GM12878 (cell line): ENCODE data around the gene FBXW9. TPM values are rescaled to one million over a fixed set of nuclear protein-coding genes. Genes with fewer than 3 reads are reported as not detected.

Experiments used
- ATAC-seq: fragments of 200-7000 bp; cut with Tn5 transposase; 3 replicates; pipeline ENCODE4 v1.9.1; 2020; ENCODE audit warnings: mild to moderate bottlenecking, moderate library complexity
- BruUV-seq: library from RNA; stranded (reverse); fragments of 400-500 nt; replicated peaks from 2 replicates; lab custom pipeline; 2021; lab: Mats Ljungman, UMichigan
- CTCF ChIA-PET: fragments of 300-600 bp; sonication (Branson Sonifier 250); formaldehyde crosslinking; extraction: SDS; loops from one replicate; lab custom pipeline; 2021; ENCODE audit warnings: inconsistent platforms; lab: Yijun Ruan, JAX
- POLR2A ChIA-PET: fragments of 350-600 bp; formaldehyde crosslinking; extraction: SDS; loops from one replicate; lab custom pipeline; 2021; ENCODE audit warnings: inconsistent platforms; lab: Charles Lee
- RAD21 ChIA-PET: fragments of 300-600 bp; sonication (Branson Sonifier 250); formaldehyde crosslinking; loops from one replicate; lab custom pipeline; 2023; ENCODE audit warnings: antibody characterized with exemption; ENCODE audit not compliant: unreplicated experiment; lab: Charles Lee
- SMC1A ChIA-PET: fragments of 300-600 bp; sonication (Branson Sonifier 250); formaldehyde crosslinking; loops from one replicate; lab custom pipeline; 2023; ENCODE audit not compliant: unreplicated experiment, uncharacterized antibody; lab: Charles Lee
- DNase-seq: peaks from one replicate; pipeline ENCODE4 v3.0.0-alpha.2; 2011; ENCODE audit warnings: low read depth, low spot score
- FAIRE-seq: peaks from 3 replicates; lab custom pipeline; 2011; peaks lifted over from hg19 to GRCh38; lab: Jason Lieb, UNC
- H2AFZ ChIP-seq: 2 replicates; pipeline ENCODE4 v1.6.0; 2011; ENCODE audit warnings: low read depth, low read length, control low read depth; ENCODE audit not compliant: control insufficient read depth
- H3K27ac ChIP-seq: 2 replicates; pipeline ENCODE4 v1.5.1; 2011; ENCODE audit warnings: control low read depth; ENCODE audit not compliant: control insufficient read depth, insufficient read depth
- H3K27me3 ChIP-seq, 2 experiments: replicated peaks in 1 of 2; 2 replicates each; pipeline versions ENCODE4 v1.6.0 to v1.6.1; 2011; ENCODE audit warnings: low read length in 1 of 2; ENCODE audit not compliant: control insufficient read depth in 2 of 2, insufficient read depth in 2 of 2
- H3K36me3 ChIP-seq, 2 experiments: 2 replicates each; pipeline ENCODE4 v1.5.1; 2011; ENCODE audit warnings: low read length in 1 of 2; ENCODE audit not compliant: control insufficient read depth in 2 of 2, insufficient read depth in 2 of 2
- H3K4me1 ChIP-seq: 2 replicates; pipeline ENCODE4 v1.6.1; 2011; ENCODE audit warnings: mild to moderate bottlenecking, low read length, moderate library complexity, mixed read lengths; ENCODE audit not compliant: control insufficient read depth, insufficient read depth
- H3K4me2 ChIP-seq: 2 replicates; pipeline ENCODE4 v1.6.0; 2011; ENCODE audit warnings: control low read depth; ENCODE audit not compliant: control insufficient read depth, insufficient read depth
- H3K4me3 ChIP-seq: fragments of 200-600 bp; sonication (generic); 2 replicates; pipeline ENCODE4 v1.5.1; 2016
- H3K79me2 ChIP-seq: 2 replicates; pipeline ENCODE4 v1.6.0; 2011; ENCODE audit warnings: low read length; ENCODE audit not compliant: control insufficient read depth, insufficient read depth
- H3K9ac ChIP-seq: 2 replicates; pipeline ENCODE4 v1.8.0; 2011; ENCODE audit warnings: low read length, control low read depth, mixed read lengths; ENCODE audit not compliant: control insufficient read depth, insufficient read depth
- H3K9me3 ChIP-seq: replicated peaks from 3 replicates; pipeline ENCODE4 v1.5.1; 2011; ENCODE audit warnings: mild to moderate bottlenecking, low read length; ENCODE audit not compliant: control insufficient read depth, insufficient read depth
- H4K20me1 ChIP-seq: 2 replicates; pipeline ENCODE4 v1.6.0; 2011; ENCODE audit not compliant: control insufficient read depth, insufficient read depth
- CBX3 ChIP-seq: fragments of 200-600 bp; sonication (generic); IDR thresholded peaks from 2 replicates; pipeline ENCODE4 v1.6.1; 2016; ENCODE audit warnings: low read depth, borderline replicate concordance
- CBX5 ChIP-seq: sonication (generic); IDR thresholded peaks from 2 replicates; pipeline ENCODE4 v1.6.1; 2016; ENCODE audit warnings: low read depth, moderate library complexity, mild to moderate bottlenecking, inconsistent platforms
- CREM ChIP-seq: IDR thresholded peaks from 2 replicates; pipeline ENCODE4 v1.6.1; 2014; ENCODE audit warnings: antibody characterized with exemption, low read depth
- DPF2 ChIP-seq: fragments of 450-650 bp; IDR thresholded peaks from 2 replicates; pipeline ENCODE4 v1.6.1; 2017; ENCODE audit warnings: mild to moderate bottlenecking
- ETV6 ChIP-seq, 2 experiments: fragments of 450-650 bp in 1 of 2; IDR thresholded peaks in 1 of 2; conservative IDR thresholded peaks in 1 of 2; 2 replicates each; pipeline ENCODE4 v1.6.1; 2014; ENCODE audit warnings: antibody characterized with exemption in 1 of 2, borderline replicate concordance in 1 of 2, low read depth in 1 of 2, mild to moderate bottlenecking in 1 of 2, moderate library complexity in 1 of 2
- FOXM1 ChIP-seq: IDR thresholded peaks from 2 replicates; pipeline ENCODE4 v1.6.1; 2012; ENCODE audit warnings: low read depth, mild to moderate bottlenecking, inconsistent platforms, low read length, moderate library complexity
- GABPA ChIP-seq: IDR thresholded peaks from 2 replicates; pipeline ENCODE4 v1.6.1; 2014; ENCODE audit warnings: antibody characterized with exemption, low read depth, mild to moderate bottlenecking, inconsistent platforms
- LARP7 ChIP-seq: fragments of 450-650 bp; IDR thresholded peaks from 2 replicates; pipeline ENCODE4 v1.6.1; 2017; ENCODE audit warnings: mild to moderate bottlenecking
- POLR2A ChIP-seq: IDR thresholded peaks from 2 replicates; pipeline ENCODE4 v1.6.1; 2011; ENCODE audit warnings: low read depth, mild to moderate bottlenecking, low read length
- POLR2AphosphoS5 ChIP-seq: IDR thresholded peaks from 2 replicates; pipeline ENCODE4 v1.6.1; 2011; ENCODE audit warnings: mild to moderate bottlenecking, low read length, inconsistent platforms
- SP1 ChIP-seq: IDR thresholded peaks from one replicate; pipeline ENCODE4 v1.6.1; 2011; ENCODE audit warnings: low read depth, low read length
- TCF7 ChIP-seq: IDR thresholded peaks from 2 replicates; pipeline ENCODE4 v1.6.1; 2014; ENCODE audit warnings: antibody characterized with exemption, borderline replicate concordance
- ZNF207 ChIP-seq: fragments of 450-650 bp; IDR thresholded peaks from 2 replicates; pipeline ENCODE4 v1.6.1; 2014; ENCODE audit warnings: antibody characterized with exemption, mild to moderate bottlenecking, borderline replicate concordance
- WGBS: methylation state at CpG from one replicate; pipeline ENCODE4 v1.1.6; 2016; ENCODE audit warnings: low lambda C conversion rate; ENCODE audit not compliant: insufficient replicate concordance, insufficient coverage; ENCODE audit errors: missing lambda C conversion rate; 5-methylcytosine and 5-hydroxymethylcytosine counted together
- in situ Hi-C: fragments of 300-500 bp; cut with MboI; formaldehyde crosslinking; loops from 9 replicates; pipeline ENCODE4 v1.14.3; 2018; ENCODE audit warnings: mixed read lengths
- intact Hi-C: fragments of 100-400 bp; cut with micrococcal nuclease; formaldehyde crosslinking; loops from one replicate; pipeline ENCODE4 v1.14.2; 2022; ENCODE audit not compliant: unreplicated experiment
- polyA plus RNA-seq, 11 experiments: library from polyadenylated mRNA; depleted of rRNA in 4 of 11; unstranded in 6 of 11; stranded (reverse) in 5 of 11; fragments of >200 nt; fragmentation: Nextera tagmentation in 4 of 11; fragmentation: Illumina TruSeq in 1 of 11; extraction: Ambion mirVana in 4 of 11; extraction: Trizol in 1 of 11; gene quantifications; 1 replicate in 1 of 11; 2 replicates in 10 of 11; pipeline versions ENCODE4 v1.2.1 to v1.2.3, GENCODE V29; 2011 to 2016; ENCODE audit warnings: inconsistent platforms in 2 of 11, missing spikeins in 2 of 11, low read depth in 1 of 11
- total RNA-seq, 4 experiments: library from RNA; depleted of rRNA in 3 of 4; stranded (reverse); fragments of >200 nt in 3 of 4; fragmentation: Illumina TruSeq in 1 of 4; extraction: Trizol in 1 of 4; gene quantifications; 2 replicates each; pipeline versions ENCODE4 v1.2.1 to v1.2.3, GENCODE V29; 2013 to 2021
- TF ChIP-seq, protein P1 (sequence below): IDR thresholded peaks from 2 replicates; pipeline ENCODE4 v1.6.1; 2012; ENCODE audit warnings: low read depth, low read length, improper control_type of control experiment
- TF ChIP-seq, protein P2 (sequence below): fragments of 450-650 bp; IDR thresholded peaks from 2 replicates; pipeline ENCODE4 v1.6.1; 2017; ENCODE audit warnings: low read depth, mild to moderate bottlenecking, moderate library complexity

FBXW9 gene
- total and polyA plus RNA-seq, 10 of the 15 experiments (the other 5 are each of a cell fraction or from before 2014, with no cell fraction given): 0.21 to 14.8 (median 7.3) TPM

DNA sequence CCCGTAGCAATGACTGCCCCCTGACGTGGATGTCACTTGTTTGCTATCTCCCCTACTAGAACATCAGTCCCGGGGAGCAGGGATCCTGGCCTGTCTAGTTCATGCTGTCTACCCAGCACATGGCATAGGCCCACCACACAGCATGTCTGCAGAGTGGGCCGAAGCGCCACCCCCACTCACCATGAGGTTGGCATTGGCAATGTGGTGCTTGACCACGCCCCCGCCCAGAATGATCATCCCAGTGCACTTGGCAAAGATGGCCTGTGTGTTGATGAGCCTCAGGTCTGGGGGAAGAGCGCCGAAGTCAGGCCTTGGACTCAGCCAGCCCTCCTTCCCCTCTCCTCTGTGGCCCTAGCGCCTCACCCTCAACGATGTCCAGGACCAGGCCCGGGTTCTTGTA is 19.5 kb downstream of the FBXW9 start:
- BruUV-seq: no TSS peak
- Histone ChIP-seq H3K9ac (no peak overlapping the region), H3K27me3 (no peaks in the 10 kb centered on the region), H3K4me2 (no peak overlapping the region), H2AFZ (no peak overlapping the region)
- CTCF ChIA-PET: interaction anchor here (0.6 to 2.8 kb wide), 16 partner anchors 9 to 171 kb away, joined by 3 to 13 read pairs (median 5); partner anchors contain the start of genes MAN2B1, TNPO2, TRIR and WDR83
- ATAC-seq: no peak
- POLR2A ChIA-PET: interaction anchor here (0.6 kb wide), 1 partner anchor 141 kb away, joined by 5 read pairs; no protein-coding TSS in a partner anchor
- RAD21 ChIA-PET: no interaction called here
- DNase-seq: no peak
- intact Hi-C loops: loop anchor here (1.0 kb wide), 2 partner anchors 113 to 119 kb away; no protein-coding TSS in a partner anchor
- peak; percentile 49; the same call in 1 of the 2 replicates for TF ChIP-seq POLR2A
- no peak for TF ChIP-seq DPF2
- TF ChIP-seq, all 136 proteins: peak for 1
- no peak overlapping the region for H3K4me3 ChIP-seq
- H4K20me1 ChIP-seq: no peaks in the 10 kb centered on the region; the same call in 1 of the 2 replicates
- H3K9me3 ChIP-seq: no peaks in the 10 kb centered on the region
- in situ Hi-C loops: no loop called here
- H3K79me2 ChIP-seq: peaks cover 9% of the 10 kb centered on the region
- H3K4me1 ChIP-seq: peaks cover 4% of the 10 kb centered on the region; the same call in 1 of the 2 replicates
- SMC1A ChIA-PET: interaction anchor here (0.9 to 1.5 kb wide), 2 partner anchors 12 to 16 kb away, joined by 3 read pairs; no protein-coding TSS in a partner anchor
- no peak overlapping the region for H3K27ac ChIP-seq
- WGBS: 96% methylated on average over 11 of the region's 12 CpGs
- H3K36me3 ChIP-seq: peaks cover 31 to 35% of the 10 kb centered on the region in 2 experiments
- no peak for FAIRE-seq

DNA sequence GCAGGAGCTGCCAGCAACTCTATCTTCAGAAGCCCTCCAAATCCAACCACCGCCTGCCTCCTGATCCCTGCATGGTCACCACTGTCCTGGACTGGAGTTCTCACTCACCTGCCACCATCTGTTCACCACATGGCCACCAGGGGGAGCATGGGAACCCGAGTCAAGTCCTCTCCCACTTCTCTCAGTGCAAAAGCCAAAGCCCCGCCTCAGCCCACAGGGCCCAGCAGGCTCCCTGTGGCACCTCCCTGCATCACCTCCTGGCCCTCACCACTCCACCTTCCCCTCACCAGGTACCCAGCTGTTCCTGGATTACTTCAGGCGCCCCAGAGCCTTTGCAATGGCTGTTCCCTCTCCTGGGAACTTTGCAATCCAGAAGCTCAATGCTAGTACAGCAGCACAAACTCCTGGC is 20.0 kb downstream of the FBXW9 start:
- H3K27me3 ChIP-seq: no peaks in the 10 kb centered on the region
- 0 out of 2 replicates have a peak overlapping the region, but pooled peaks have one; percentile 2 for H3K4me2 ChIP-seq
- H3K4me3 ChIP-seq: no peak overlapping the region
- ATAC-seq: peak; percentile 68
- intact Hi-C loops: loop anchor here (1.0 kb wide), 2 partner anchors 112 to 120 kb away; no protein-coding TSS in a partner anchor
- no peaks in the 10 kb centered on the region; the same call in 1 of the 2 replicates for H4K20me1 ChIP-seq
- no peak for DNase-seq
- in situ Hi-C loops: no loop called here
- FAIRE-seq: peak; percentile 77
- ChIA-PET CTCF (interaction anchor here (0.6 to 2.8 kb wide), 14 partner anchors 9 to 172 kb away, joined by 3 to 13 read pairs (median 5); partner anchors contain the start of genes MAN2B1, TNPO2, TRIR and WDR83), RAD21 (no interaction called here), POLR2A (interaction anchor here (0.6 kb wide), 1 partner anchor 142 kb away, joined by 5 read pairs; no protein-coding TSS in a partner anchor), SMC1A (no interaction called here)
- BruUV-seq: TSS peak; percentile 11
- H3K9ac ChIP-seq: no peak overlapping the region
- H2AFZ ChIP-seq: no peak overlapping the region
- H3K79me2 ChIP-seq: peaks cover 9% of the 10 kb centered on the region
- 2% methylated on average over 4 of the region's 4 CpGs for WGBS
- H3K9me3 ChIP-seq: no peaks in the 10 kb centered on the region
- H3K36me3 ChIP-seq: peaks cover 31 to 35% of the 10 kb centered on the region in 2 experiments
- H3K4me1 ChIP-seq: peaks cover 4% of the 10 kb centered on the region; the same call in 1 of the 2 replicates
- no peak overlapping the region for H3K27ac ChIP-seq
- TF ChIP-seq LARP7 (0 out of 2 replicates have a peak, but pooled peaks have one; percentile 43), CBX5 (no peak), CBX3 (no peak), ZNF207 (0 out of 2 replicates have a peak, but pooled peaks have one; percentile 45), POLR2AphosphoS5 (peak; percentile 55; the same call in 1 of the 2 replicates), ETV6 (conservative IDR thresholded peaks at IDR 0.05 in 1 of 2, IDR thresholded peaks at IDR 0.05 in 1 of 2; ENCODE audit: borderline replicate concordance in 1 of 2, low read depth in 1 of 2) (no peak), GABPA (no peak), TCF7 (no peak), CREM (no peak), SP1 (no peak), FOXM1 (no peak)
- TF ChIP-seq, protein P1, sequence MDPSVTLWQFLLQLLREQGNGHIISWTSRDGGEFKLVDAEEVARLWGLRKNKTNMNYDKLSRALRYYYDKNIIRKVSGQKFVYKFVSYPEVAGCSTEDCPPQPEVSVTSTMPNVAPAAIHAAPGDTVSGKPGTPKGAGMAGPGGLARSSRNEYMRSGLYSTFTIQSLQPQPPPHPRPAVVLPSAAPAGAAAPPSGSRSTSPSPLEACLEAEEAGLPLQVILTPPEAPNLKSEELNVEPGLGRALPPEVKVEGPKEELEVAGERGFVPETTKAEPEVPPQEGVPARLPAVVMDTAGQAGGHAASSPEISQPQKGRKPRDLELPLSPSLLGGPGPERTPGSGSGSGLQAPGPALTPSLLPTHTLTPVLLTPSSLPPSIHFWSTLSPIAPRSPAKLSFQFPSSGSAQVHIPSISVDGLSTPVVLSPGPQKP: no peak
- TF ChIP-seq, protein P2, sequence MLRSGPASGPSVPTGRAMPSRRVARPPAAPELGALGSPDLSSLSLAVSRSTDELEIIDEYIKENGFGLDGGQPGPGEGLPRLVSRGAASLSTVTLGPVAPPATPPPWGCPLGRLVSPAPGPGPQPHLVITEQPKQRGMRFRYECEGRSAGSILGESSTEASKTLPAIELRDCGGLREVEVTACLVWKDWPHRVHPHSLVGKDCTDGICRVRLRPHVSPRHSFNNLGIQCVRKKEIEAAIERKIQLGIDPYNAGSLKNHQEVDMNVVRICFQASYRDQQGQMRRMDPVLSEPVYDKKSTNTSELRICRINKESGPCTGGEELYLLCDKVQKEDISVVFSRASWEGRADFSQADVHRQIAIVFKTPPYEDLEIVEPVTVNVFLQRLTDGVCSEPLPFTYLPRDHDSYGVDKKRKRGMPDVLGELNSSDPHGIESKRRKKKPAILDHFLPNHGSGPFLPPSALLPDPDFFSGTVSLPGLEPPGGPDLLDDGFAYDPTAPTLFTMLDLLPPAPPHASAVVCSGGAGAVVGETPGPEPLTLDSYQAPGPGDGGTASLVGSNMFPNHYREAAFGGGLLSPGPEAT: no peak
